ENCODE data around the gene SAA1.

The SAA1 gene

GRCh38 chr11:18309691-18310090, 43.6 kb downstream of the SAA1 start:
- TF ChIP-seq, protein P1, sequence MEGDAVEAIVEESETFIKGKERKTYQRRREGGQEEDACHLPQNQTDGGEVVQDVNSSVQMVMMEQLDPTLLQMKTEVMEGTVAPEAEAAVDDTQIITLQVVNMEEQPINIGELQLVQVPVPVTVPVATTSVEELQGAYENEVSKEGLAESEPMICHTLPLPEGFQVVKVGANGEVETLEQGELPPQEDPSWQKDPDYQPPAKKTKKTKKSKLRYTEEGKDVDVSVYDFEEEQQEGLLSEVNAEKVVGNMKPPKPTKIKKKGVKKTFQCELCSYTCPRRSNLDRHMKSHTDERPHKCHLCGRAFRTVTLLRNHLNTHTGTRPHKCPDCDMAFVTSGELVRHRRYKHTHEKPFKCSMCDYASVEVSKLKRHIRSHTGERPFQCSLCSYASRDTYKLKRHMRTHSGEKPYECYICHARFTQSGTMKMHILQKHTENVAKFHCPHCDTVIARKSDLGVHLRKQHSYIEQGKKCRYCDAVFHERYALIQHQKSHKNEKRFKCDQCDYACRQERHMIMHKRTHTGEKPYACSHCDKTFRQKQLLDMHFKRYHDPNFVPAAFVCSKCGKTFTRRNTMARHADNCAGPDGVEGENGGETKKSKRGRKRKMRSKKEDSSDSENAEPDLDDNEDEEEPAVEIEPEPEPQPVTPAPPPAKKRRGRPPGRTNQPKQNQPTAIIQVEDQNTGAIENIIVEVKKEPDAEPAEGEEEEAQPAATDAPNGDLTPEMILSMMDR (conservative IDR thresholded peaks at IDR 0.05; ENCODE audit: low read depth, low read length) = no peak
- H3K4me1 ChIP-seq (ENCODE audit: low read depth, poor library complexity, severe bottlenecking) = no peaks in the 10 kb centered on the region

GRCh38 chr11:18310800-18311340, 44.8 kb downstream of the SAA1 start:
- H3K4me1 ChIP-seq (ENCODE audit: low read depth, poor library complexity, severe bottlenecking) = no peaks in the 10 kb centered on the region
- H3K4me3 ChIP-seq (IDR thresholded peaks at IDR 0.05; ENCODE audit: insufficient read depth, low read depth, low read length) = no peak overlapping the region
- H3K36me3 ChIP-seq (ENCODE audit: insufficient read depth) = no peaks in the 10 kb centered on the region
- no peaks in the 10 kb centered on the region for H3K79me2 ChIP-seq (ENCODE audit: insufficient read depth, low read depth)
- no peak overlapping the region for H3K9ac ChIP-seq
- no peak overlapping the region for H2AFZ ChIP-seq (ENCODE audit: low read depth)
- TF ChIP-seq, protein P1 (conservative IDR thresholded peaks at IDR 0.05; ENCODE audit: low read depth, low read length) = no peak
- H3K4me2 ChIP-seq = no peak overlapping the region
- no peak overlapping the region for H3K27ac ChIP-seq
- H4K20me1 ChIP-seq (ENCODE audit: insufficient read depth) = no peaks in the 10 kb centered on the region
- no peaks in the 10 kb centered on the region for H3K27me3 ChIP-seq (ENCODE audit: insufficient read depth, low read depth)

More at GRCh38 chr11:18309691-18310090, 43.6 kb downstream of the SAA1 start:
- Histone ChIP-seq H3K4me2 (no peak overlapping the region), H3K4me3 (IDR thresholded peaks at IDR 0.05; ENCODE audit: insufficient read depth, low read depth, low read length) (no peak overlapping the region), H3K27ac (no peak overlapping the region), H3K36me3 (ENCODE audit: insufficient read depth) (peaks cover 6% of the 10 kb centered on the region; the same call in 1 of the 2 replicates), H3K79me2 (ENCODE audit: insufficient read depth, low read depth) (no peaks in the 10 kb centered on the region), H3K27me3 (ENCODE audit: insufficient read depth, low read depth) (no peaks in the 10 kb centered on the region), H3K9ac (no peak overlapping the region), H4K20me1 (ENCODE audit: insufficient read depth) (no peaks in the 10 kb centered on the region), H2AFZ (ENCODE audit: low read depth) (no peak overlapping the region)

- no peak overlapping the region for H3K9ac ChIP-seq
- H4K20me1 ChIP-seq (ENCODE audit: insufficient read depth) = no peaks in the 10 kb centered on the region
- no peak overlapping the region for H3K4me2 ChIP-seq
- H2AFZ ChIP-seq (ENCODE audit: low read depth) = no peak overlapping the region
- TF ChIP-seq, protein P1 (conservative IDR thresholded peaks at IDR 0.05; ENCODE audit: low read depth, low read length) = no peak
- 0 out of 2 replicates have a peak, but pooled peaks cover 6% of the 10 kb centered on the region for H3K79me2 ChIP-seq (ENCODE audit: insufficient read depth, low read depth)
- no peak overlapping the region for H3K27ac ChIP-seq
- H3K4me3 ChIP-seq (IDR thresholded peaks at IDR 0.05; ENCODE audit: insufficient read depth, low read depth, low read length) = no peak overlapping the region
- no peaks in the 10 kb centered on the region for H3K27me3 ChIP-seq (ENCODE audit: insufficient read depth, low read depth)
- H3K36me3 ChIP-seq (ENCODE audit: insufficient read depth) = no peaks in the 10 kb centered on the region
- H3K4me1 ChIP-seq (ENCODE audit: low read depth, poor library complexity, severe bottlenecking) = no peaks in the 10 kb centered on the region
Observed at GRCh38 chr11:18312012-18312411, 45.9 kb downstream of the SAA1 start.

- no peak overlapping the region for H2AFZ ChIP-seq (ENCODE audit: low read depth)
- TF ChIP-seq, protein P1 (conservative IDR thresholded peaks at IDR 0.05; ENCODE audit: low read depth, low read length) = no peak
- H3K4me1 ChIP-seq (ENCODE audit: low read depth, poor library complexity, severe bottlenecking) = no peaks in the 10 kb centered on the region
- no peak overlapping the region for H3K4me2 ChIP-seq
- H3K27me3 ChIP-seq (ENCODE audit: insufficient read depth, low read depth) = no peaks in the 10 kb centered on the region
- no peak overlapping the region for H3K9ac ChIP-seq
- H3K27ac ChIP-seq = no peak overlapping the region
- 0 out of 2 replicates have a peak, but pooled peaks cover 6% of the 10 kb centered on the region for H3K79me2 ChIP-seq (ENCODE audit: insufficient read depth, low read depth)
- no peaks in the 10 kb centered on the region for H3K36me3 ChIP-seq (ENCODE audit: insufficient read depth)
- H4K20me1 ChIP-seq (ENCODE audit: insufficient read depth) = no peaks in the 10 kb centered on the region
- H3K4me3 ChIP-seq (IDR thresholded peaks at IDR 0.05; ENCODE audit: insufficient read depth, low read depth, low read length) = no peak overlapping the region
Observed at GRCh38 chr11:18312663-18313420, 46.8 kb downstream of the SAA1 start.

All from KMS-11 (cell line).